NCI-H345 treated with DMSO at 0.1 percent for 48 hours (cell line): Measurements from ENCODE around the gene ZPLD1.

Source experiments
- DNase-seq: peaks from one replicate; lab custom pipeline; 2025; ENCODE audit not compliant: unreplicated experiment; lab: John Stamatoyannopoulos, UW

ZPLD1 gene

DNA sequence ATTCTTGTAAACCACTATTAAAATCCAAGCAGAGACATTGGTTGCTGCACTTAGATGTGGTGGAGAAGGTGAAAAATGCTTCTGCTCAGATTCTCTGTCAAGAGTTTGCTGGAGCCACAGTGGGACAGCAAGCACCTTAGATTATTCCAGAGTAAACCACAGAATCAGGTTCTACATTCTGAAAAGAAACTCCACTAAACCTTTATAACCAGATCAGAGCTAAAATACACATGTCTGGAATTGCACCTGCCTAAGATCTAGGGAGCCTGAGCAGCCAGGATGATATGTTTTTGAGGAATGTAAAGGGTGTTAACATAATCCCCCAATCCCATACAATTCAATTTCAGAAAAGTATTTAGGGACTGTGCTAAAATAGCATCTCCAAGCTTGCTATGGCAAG lies at the start of gene ZPLD1:
ZPLD1 (plus strand) TSS at position 301 of the 400 bp plus-strand sequence. CDS start 3,473 bp downstream, outside the sequence.
- no peak for DNase-seq

DNA sequence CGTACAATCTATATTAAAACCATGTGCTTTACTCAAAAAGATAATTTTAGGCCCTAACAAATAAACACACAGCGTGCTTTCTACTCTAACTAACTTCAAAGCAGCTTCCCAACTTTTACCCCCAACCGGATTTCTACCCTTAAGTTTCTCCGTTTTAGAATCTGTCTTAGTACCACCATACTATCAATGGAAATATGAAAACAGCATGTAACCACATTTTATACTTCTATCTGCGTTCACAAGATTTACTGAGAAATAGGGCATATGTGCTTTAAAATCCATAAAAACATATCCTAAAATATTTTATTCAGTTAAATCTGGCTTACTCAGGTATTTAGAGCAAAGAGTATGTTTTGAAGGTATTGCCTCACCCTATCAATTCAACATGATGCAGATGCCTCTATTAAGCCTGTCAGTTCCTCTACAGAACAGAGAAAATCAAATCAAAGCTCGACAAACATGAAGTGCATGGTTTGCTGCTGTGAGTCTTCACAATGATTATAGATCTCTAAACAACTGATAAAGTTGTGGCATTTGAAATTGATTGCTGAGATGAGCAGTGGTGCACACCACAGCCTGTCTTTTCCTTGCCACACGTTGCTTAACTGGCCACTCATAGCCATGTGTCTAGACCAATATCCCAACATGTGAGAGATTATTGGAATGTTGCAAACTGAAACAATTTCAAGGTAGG lies 44.5 kb upstream of the ZPLD1 start:
- no peak for DNase-seq

DNA sequence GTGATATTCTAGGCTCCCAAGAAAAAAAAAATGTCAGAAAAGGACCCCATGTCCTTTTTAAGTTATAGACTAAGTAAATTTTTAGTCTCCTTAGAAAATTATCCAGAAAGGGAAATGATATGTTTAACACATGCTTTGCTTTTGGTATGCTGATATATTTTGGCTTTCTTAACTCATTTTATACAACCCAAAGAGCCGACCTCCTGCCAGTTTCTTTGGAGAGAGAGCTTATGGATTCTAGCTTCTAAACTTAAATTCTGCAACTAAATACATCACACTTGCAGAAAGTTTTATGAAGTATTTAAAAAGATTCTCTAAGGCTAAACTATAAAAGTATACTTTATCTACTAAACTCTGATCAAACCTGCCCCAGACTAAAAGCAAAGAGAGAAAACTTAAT lies 43.9 kb upstream of the ZPLD1 start:
- no peak for DNase-seq

DNA sequence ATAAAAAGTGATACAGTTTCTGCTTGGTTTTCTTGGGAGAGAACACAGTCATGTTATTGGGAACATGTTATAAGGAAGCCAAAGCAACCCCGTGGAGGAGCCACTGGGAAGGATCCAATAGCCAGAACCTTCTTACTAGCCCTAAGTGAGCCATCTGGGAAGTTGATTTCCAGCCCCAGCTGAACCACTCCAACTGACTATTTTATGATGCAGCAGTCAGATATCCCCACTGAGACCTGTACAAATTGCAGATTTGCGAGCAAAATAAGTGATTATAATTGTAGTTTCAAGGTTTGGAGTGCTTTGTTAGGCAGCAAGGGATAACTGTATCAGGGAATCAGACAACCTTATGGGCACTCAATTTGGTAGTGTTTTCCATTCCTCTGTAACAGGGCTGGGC lies 43.3 kb upstream of the ZPLD1 start:
- no peak for DNase-seq

DNA sequence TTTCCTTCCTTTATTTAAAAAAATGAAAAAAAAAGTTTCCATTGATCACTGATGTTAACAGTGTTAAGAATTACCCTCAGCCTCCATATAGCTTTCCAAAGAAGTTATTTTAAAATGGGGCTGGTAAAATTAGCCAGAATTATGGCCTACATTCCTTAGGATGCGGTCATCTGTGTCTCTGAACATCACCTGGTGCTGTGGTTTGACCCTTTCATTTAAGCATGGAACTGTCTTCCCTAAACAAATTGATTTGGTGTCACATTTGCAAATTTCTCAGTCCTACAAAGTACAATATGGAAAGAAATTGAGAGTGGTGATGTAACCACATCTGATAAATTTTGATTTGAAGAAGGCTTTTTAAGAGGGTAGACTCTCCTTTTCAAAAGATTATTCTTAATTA lies 40.3 kb upstream of the ZPLD1 start:
- DNase-seq = no peak

DNA sequence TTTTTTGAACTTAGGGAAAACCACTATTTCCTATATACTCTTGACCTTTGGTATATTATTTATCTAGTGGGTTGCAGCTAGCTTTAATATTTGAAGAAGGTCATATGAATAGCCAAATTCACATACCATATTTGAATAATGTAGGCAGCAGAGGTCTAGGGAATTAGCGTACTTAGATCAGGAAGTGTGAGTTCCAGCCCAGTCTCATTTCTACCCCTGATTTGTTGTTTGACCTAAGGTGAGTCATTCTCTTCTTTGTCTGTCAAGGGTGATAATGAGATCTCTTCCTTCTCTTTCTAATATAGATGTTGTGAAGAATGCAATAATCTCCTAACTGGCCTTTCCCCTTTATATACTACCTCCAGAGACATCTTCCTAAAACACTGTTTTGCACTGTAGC lies 36.6 kb upstream of the ZPLD1 start:
- DNase-seq = no peak

DNA sequence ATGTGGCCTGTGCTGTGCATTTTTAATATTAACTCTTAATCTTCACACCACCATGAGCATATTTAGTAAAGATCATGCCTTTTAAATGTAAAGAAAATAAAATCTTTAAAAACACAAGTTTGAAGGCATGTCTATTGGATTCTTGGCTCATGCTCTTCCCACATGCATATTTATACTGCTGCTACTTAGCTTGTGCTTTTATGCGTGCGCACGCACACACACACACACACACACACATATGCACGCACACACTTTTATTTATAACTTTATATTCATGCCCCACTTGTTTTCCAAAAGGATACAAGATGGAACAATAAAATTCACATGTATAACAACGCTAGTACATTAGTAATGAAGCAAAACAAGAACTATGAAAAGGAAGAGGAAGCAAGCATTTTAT lies 36.1 kb upstream of the ZPLD1 start:
- DNase-seq = no peak

DNA sequence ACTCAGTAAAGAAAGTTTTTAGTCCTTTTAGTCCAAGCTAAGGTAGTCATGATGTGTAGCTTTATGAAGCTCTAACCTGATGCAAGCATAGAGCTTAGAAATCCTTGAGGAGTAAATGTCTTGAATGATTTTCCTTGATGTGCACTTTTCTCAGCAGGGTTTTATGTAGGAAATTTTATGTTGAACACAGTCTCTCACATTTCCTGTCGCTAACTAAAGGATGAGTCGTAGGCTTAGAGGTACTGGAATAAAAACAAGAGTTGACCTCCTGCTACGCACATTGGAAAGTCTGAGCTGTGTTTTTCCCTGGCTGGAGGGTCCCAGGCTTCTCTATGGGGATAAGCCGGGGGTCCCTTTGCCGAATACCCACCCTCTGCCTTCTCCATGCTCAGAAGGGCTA lies 34.7 kb upstream of the ZPLD1 start:
- DNase-seq = no peak

DNA sequence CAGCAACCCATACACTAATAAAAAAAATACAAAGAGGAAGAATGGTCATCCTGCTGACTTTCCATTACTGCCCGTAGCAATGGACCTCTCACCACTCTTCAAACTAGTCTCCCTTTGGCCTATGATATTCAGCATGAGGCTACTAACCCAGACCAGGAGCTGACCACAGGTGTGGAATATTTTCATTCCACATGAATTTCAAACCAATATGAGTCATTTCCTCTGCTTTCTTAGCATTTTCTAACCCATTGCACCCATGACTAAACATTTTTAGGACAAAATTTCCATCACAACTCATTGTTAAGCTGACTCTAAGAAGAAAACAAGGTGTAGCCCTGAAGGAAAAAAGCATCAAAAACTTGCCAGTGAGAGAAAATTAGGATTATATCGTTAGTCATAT lies 34.0 kb upstream of the ZPLD1 start:
- DNase-seq = no peak

DNA sequence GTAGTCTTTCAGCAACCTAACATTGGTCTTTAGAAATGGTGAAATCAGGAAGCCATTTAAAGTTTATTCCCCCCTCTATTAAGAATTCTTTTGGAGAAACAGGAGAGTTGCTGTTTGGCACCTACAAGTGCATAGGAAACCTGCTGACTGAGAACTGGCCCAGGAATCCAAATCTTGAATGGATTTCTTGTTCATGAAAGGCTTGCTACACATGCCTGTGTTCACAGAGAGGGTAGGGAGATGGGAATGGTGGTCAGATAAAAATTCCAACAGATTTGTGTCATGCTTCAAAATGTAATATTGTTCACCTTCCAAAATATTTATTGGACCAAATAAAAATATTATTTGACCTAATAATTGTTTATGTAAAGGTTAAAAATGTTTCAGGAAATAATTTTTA lies 24.2 kb upstream of the ZPLD1 start:
- no peak for DNase-seq

DNA sequence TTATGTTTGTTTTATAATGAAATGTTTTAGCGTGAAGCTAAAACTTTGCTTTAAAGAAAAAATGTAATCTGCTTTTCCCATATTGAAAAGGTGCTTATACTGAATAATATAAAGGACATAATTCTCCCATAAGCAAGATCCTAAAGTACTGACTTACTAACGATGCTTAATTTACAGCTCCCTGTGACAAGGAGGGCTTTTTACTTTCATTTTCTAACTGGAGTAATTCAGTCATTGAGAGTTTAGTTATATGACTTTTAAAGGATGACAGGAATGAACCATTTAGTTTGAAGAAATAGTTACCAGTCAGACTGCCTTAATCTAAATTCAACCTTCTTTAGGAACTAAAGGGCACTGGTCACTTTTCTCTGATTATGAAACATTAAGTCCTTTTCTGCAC lies 19.3 kb upstream of the ZPLD1 start:
- no peak for DNase-seq

DNA sequence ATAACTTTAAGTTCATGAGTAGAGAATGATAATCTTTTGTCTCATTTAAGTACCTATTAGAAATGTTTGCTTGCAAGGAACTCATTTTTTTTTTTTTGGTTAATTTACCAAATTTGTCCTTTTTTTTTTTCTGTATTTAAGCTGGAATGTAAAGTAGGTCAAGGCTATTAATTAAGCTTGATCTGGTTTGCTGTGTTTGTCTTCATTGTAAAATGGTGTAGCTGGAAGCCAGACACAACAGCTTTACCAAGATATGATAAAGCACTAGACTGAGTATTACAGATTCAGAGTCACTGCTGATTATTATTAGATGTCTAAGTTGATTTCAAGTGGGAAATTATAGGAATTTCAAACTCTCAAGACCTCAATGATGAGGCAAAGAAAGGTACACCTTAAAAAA lies 15.0 kb upstream of the ZPLD1 start:
- DNase-seq = no peak

DNA sequence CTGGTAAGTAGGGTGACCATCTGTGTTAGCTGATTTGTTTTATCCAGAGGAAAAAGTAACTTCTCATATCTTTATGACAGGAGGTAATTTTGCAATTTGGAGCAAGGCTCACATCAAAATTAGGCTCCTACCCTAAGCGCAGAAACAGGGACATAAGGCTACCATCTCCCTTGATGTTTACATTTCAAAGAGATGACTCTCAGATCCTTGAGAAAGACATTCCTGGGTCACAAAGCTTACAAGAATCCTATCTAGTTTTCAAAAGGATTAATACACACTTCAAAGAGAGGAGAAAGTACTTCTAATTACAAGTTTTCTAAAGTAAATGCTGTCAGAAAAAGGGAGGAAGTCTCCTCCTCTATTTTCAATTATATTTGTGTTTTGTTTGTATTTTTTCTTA lies 7.0 kb downstream of the ZPLD1 start:
- no peak for DNase-seq

DNA sequence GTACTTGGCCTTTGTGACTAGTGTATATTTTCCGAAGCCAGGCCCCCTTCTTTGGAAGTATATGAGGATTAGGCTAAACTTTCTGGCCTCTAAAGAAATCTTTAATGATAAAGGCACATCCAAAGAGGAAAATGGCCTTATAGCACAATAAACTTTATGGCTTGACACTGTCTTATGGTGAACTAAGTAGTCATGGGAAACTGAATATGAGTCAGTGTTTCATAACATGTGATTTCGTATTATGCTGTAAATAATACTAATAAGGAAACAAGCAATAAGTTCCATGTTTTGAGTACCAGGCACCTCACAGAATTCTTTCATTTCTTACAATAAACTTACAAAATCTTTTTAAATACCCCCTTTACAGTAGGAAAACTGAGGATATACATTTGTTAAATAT lies 8.2 kb downstream of the ZPLD1 start:
- no peak for DNase-seq

DNA sequence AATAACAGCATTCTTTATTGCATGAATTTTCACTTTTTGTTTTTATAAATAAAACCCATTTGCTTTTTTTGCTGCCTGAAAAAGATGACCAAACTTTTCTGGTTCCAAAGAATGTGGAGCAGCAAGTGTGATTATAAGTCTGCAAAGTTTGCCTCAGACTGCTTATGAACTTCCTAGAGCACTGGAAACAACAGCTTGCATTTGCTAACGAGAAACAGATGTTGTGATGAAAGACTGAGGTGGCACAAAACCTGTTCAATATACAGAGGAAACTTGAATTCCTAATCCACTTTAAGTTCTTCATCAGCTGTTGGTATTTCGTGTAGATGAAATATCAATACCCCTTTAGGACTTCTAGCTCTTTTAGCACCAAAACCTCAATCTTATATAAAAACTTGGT lies 9.3 kb downstream of the ZPLD1 start:
- no peak for DNase-seq

DNA sequence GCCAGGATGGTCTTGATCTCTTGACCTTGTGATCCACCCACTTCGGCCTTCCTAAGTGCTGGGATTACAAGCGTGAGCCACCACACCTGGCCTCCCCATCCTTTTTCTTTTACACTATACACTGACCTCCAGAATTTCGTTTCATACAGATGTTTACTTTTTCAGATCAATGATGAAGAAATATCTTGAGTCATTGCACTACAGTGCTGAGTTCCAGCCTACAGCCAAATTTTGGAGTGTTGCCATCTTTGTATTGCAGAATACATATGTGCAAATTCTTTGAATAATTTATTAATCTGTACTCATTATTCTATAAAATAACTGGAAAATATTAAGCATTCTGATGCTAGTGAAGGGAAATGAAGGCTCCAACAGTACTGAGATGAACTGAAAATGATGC lies 12.5 kb downstream of the ZPLD1 start:
- no peak for DNase-seq

DNA sequence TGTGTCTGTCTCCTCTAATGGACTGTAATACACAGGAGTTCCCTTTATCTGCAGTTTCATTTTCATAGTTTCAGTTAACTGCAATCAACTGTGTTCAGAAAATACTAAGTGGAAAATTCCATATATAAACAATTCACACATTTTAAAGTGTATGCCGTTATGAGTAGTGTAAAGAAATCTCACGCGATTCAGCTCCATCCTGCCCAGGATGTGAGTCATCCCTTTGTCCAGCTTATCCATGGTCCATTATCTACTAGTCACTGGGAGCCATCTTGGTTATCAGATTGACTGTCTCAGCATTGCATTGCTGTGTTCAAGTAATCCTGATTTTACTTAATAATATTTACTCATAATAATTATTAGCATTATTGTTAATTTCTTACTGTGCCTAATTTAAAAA lies 14.5 kb downstream of the ZPLD1 start:
- no peak for DNase-seq

DNA sequence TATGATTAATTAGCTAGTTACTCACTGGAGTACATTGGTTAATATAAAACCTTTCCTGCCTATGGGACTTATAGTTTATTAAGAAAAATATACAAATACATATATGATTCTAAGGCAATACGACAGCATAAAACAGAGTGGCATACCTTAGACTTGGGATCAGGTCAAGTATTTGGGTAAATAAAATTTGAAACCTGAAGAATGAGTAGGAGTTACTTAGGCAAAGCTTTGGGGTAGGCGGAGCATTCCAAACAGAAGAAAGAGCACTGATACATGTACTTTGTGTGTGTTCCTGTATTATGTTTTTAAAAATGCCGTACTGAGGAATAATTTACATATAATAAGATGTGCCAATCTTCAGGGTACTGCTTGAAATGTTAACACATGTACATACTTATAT lies 15.1 kb downstream of the ZPLD1 start:
- no peak for DNase-seq

DNA sequence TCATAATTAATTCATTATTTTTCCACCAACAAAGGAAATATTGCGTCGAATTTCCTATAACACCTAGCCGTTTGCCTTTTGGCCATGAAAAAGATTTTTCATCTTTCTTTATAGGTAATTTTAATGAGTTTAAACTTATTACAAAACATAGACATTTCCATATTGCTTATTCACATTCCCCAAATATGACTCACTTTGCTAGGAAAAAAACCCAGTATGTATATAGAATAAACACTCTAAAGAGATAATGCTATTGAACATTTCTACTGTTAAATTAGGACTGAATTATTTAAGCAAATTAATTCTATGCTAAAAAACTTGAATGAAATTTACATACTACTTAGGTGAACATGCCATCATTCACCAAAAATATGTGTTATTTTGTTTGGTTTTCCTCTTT lies 16.2 kb downstream of the ZPLD1 start:
- DNase-seq = no peak

DNA sequence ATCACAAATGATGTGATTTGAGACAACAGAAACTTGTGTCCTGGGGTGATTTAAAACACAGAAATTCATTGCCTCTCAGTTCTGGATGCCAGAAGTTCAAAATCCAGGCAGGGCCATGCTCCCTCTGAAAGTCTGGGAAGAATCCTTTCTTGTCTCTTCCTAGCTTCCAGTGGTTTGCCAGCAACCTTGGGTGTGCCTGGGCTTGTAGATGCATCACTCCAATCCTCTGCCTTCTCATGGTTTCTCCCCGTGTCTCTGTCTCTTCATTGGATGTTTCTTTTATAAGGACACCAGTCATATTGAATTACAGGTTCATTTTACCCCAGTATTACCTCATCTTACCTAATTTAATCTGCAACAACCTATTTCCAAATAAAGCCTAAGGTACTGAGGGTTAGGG lies 16.7 kb downstream of the ZPLD1 start:
- DNase-seq = no peak

DNA sequence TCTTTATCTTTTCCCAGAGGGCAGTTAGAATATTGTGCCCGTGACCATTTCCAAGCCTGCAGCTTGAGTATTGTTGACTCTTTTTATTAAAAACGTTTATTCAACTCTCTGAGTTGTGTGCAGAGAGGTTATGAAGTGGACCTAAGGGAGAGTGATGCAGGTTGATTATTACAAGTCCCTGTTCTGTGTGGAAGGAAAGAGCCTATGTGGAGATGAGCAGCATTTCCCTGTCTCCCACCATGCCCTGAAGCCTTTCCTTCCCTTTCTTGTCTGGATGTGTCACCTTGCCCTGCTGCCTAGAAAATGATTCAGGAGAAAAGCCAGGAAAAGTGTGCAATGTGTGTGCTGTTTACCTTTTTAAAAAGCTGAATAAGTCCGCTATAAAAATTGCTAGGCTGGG lies 19.4 kb downstream of the ZPLD1 start:
- no peak for DNase-seq

DNA sequence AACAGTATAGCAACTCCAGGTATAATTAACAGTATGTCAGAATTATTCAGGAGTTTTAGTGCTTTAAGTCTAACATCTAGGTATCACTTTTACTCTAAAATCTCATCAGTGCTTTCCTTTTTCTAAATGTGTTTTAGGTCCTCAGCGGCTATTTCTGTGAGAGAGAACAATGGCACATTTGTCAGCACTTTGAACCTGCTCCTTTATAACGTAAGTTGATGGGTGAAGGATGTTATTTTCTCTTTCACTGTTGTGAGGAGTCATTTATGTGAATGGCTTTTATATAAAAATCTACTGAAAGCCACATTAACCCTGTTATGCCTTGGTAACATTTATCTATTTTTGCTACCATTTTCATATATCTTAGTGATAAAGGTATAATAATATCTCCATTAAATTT lies 22.8 kb downstream of the ZPLD1 start:
- no peak for DNase-seq

DNA sequence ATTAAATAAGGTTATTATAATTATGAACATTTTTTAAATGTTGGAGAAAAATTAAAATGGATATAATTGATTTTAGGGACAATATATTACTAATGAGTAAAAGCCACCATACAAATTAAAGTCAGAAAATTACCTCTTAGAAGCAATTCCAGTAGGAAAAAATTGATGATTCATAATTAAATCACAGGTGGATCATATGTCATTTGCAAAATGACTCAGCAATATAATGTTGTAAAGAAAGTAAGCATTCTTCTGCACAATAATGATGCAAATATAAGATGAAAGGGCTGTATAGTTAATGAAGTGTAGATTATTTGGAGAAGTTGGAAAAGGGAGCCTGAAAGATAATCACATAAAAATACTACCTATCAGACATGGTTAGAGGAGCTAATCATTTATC lies 25.8 kb downstream of the ZPLD1 start:
- DNase-seq = no peak

DNA sequence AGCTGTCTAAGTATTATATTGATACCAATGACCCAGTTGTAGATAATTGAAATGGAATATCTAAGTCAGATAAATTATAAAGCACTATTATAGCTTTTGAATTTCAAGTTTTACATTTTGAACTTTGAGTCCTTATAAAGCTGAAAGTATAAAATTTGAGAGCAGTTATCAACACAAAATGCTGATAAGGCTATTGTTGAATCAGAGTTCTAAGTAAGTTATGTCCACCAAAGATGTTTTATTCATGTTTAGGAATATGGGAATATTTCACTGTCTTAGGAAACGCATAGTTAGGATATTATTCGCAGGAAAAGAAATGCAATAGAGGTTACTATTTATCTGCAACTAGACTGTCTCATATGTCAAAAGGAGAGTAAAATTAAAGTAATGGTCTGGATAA lies 29.4 kb downstream of the ZPLD1 start:
- no peak for DNase-seq
